ENCODE measurements around the gene STOX1.
"Not testable (repeated sequence)": the region's sequence is repeated elsewhere in the genome, so short reads cannot be mapped to it uniquely, and the experiment has no call there.

STOX1 gene

GRCh38 chr10:68826764-68827591, at the start of gene STOX1:
STOX1 (plus strand) TSS chr10:68827531; CDS start chr10:68827624, 93 bp downstream.
- DNase-seq = peak; percentile 55

GRCh38 chr10:68781613-68782574, 45.4 kb upstream of the STOX1 start:
- DNase-seq = no peak

- no peak for DNase-seq
These were observed 42.9 kb upstream of the STOX1 start for GRCh38 chr10:68784476-68784875.

- no peak for DNase-seq
These were observed 39.5 kb upstream of the STOX1 start for GRCh38 chr10:68787813-68788212.

- DNase-seq = no peak
These were observed 36.9 kb upstream of the STOX1 start for GRCh38 chr10:68790476-68790875.

GRCh38 chr10:68792115-68792514, 35.2 kb upstream of the STOX1 start:
- DNase-seq = no peak

GRCh38 chr10:68795886-68796532, 31.3 kb upstream of the STOX1 start:
- DNase-seq = no peak

- no peak for DNase-seq
These were observed 30.7 kb upstream of the STOX1 start for GRCh38 chr10:68796605-68797004.

- no peak for DNase-seq
These were observed 27.1 kb upstream of the STOX1 start for GRCh38 chr10:68800211-68800610.

- DNase-seq = no peak
These were observed 22.6 kb upstream of the STOX1 start for GRCh38 chr10:68804692-68805091.

GRCh38 chr10:68810830-68811229, 16.5 kb upstream of the STOX1 start:
- DNase-seq = not testable (repeated sequence)

- no peak for DNase-seq
These were observed 15.9 kb upstream of the STOX1 start for GRCh38 chr10:68811314-68812009.

- DNase-seq = no peak
These were observed 14.9 kb upstream of the STOX1 start for GRCh38 chr10:68812420-68812819.

GRCh38 chr10:68813559-68813958, 13.8 kb upstream of the STOX1 start:
- DNase-seq = no peak

GRCh38 chr10:68816796-68817412, 10.4 kb upstream of the STOX1 start:
- DNase-seq = no peak

GRCh38 chr10:68820359-68820758, 7.0 kb upstream of the STOX1 start:
- DNase-seq = not testable (repeated sequence)

- not testable (repeated sequence) for DNase-seq
These were observed 4.7 kb upstream of the STOX1 start for GRCh38 chr10:68822626-68823025.

GRCh38 chr10:68827592-68827959, 245 bp downstream of the STOX1 start:
- not testable (repeated sequence) for DNase-seq

- DNase-seq = peak; percentile 30
These were observed 811 bp downstream of the STOX1 start for GRCh38 chr10:68828083-68828601.

- no peak for DNase-seq
These were observed 1.5 kb downstream of the STOX1 start for GRCh38 chr10:68828833-68829232.

- no peak for DNase-seq
These were observed 2.2 kb downstream of the STOX1 start for GRCh38 chr10:68829521-68829920.

- DNase-seq = no peak
These were observed 2.6 kb downstream of the STOX1 start for GRCh38 chr10:68829952-68830351.

Data from activated CD4-positive, CD25-positive, alpha-beta regulatory T cell treated with anti-CD3 and anti-CD28 coated beads, Interleukin-2, amount 50 U/mL, for 72 hours (primary cell).